Aorta (tissue), 5 donors: ENCODE results near the gene GBF1. TPM values are rescaled to one million over a fixed set of nuclear protein-coding genes. Genes with fewer than 3 reads are reported as not detected.
A peak's percentile ranks its signal among the peaks of the same experiment; 100 is the strongest.

Experiments
- ATAC-seq: fragments of 200-7000 bp; cut with Tn5 transposase; one replicate; pipeline ENCODE4 v1.9.1; 2022; ENCODE audit warnings: moderate library complexity; ENCODE audit not compliant: low FRiP score
- DNase-seq, 2 donors: peaks; one replicate each; pipeline ENCODE4 v3.0.0-alpha.2; 2020
- H3K27ac ChIP-seq, 2 donors: one replicate each; pipeline ENCODE4 v1.5.1; 2013; ENCODE audit warnings: low read length in 2 of 2, mild to moderate bottlenecking in 2 of 2, moderate library complexity in 2 of 2, control low read depth in 1 of 2, inconsistent platforms in 1 of 2, low read depth in 1 of 2
- H3K27me3 ChIP-seq, 2 donors: one replicate each; pipeline ENCODE4 v1.6.1; 2013; ENCODE audit warnings: control low read depth in 1 of 2, low read length in 1 of 2, mild to moderate bottlenecking in 1 of 2, moderate library complexity in 1 of 2; ENCODE audit not compliant: insufficient read depth in 2 of 2, control insufficient read depth in 1 of 2
- H3K36me3 ChIP-seq, 2 donors: one replicate each; pipeline ENCODE4 v1.6.1; 2013; ENCODE audit warnings: control low read depth in 1 of 2, low read length in 1 of 2, mild to moderate bottlenecking in 1 of 2; ENCODE audit not compliant: insufficient read depth in 2 of 2, control insufficient read depth in 1 of 2
- H3K4me1 ChIP-seq, 2 donors: one replicate each; pipeline ENCODE4 v1.6.1; 2013; ENCODE audit warnings: low read length in 2 of 2, control low read depth in 1 of 2, mild to moderate bottlenecking in 1 of 2, moderate library complexity in 1 of 2; ENCODE audit not compliant: insufficient read depth in 2 of 2, control insufficient read depth in 1 of 2
- H3K4me3 ChIP-seq, 2 donors: one replicate each; pipeline ENCODE4 v1.5.1; 2013; ENCODE audit warnings: low read length in 2 of 2, control low read depth in 1 of 2, mild to moderate bottlenecking in 1 of 2
- H3K9me3 ChIP-seq: one replicate; pipeline ENCODE4 v1.6.1; 2013; ENCODE audit warnings: mild to moderate bottlenecking, low read length; ENCODE audit not compliant: control insufficient read depth
- WGBS, 2 donors: extraction: QIAGEN DNeasy Blood & Tissue Kit; methylation state at CpG; one replicate each; pipeline ENCODE4 v1.1.7; 2013; 5-methylcytosine and 5-hydroxymethylcytosine counted together
- intact Hi-C, 2 donors: fragments of 100-400 bp; cut with DNase I; formaldehyde crosslinking; loops; one replicate each; pipeline versions ENCODE4 v1.14.2 to v1.15.0; 2022
- polyA plus RNA-seq, 2 donors: library from polyadenylated mRNA; stranded (reverse); fragments of 200-250 nt; gene quantifications; one replicate each; pipeline ENCODE4 v1.2.3, GENCODE V29; 2013
- total RNA-seq, 2 donors: library from RNA; stranded (reverse); fragmentation: NEBNext Ultra II Directional; extraction: Animal tissue kit (Norgen Biotek cat#: 25700); gene quantifications; one replicate each; pipeline ENCODE4 v1.2.1, GENCODE V29; 2021
- donor health status: healthy with polysubstance abuse.
- donor health status: Bipolar disorder and iron deficiency.
- donor health status: DM: no; HTN: no; CAD: no.
- donor health status: DM: no; HTN: no; CAD: no.
- donor health status: DM: yes; HTN: yes; CAD: no.

GBF1 gene
- total and polyA plus RNA-seq, 4 donors = 7.1 to 44.0 (median 32.6) TPM

GRCh38 chr10:102408131-102408727 lies 162.9 kb downstream of the GBF1 start:
- no peaks in the 10 kb centered on the region for H3K9me3 ChIP-seq
- no peak overlapping the region for H3K27ac ChIP-seq
- no peaks in the 10 kb centered on the region for H3K4me1 ChIP-seq
- no peak for DNase-seq
- H3K27me3 ChIP-seq = no peaks in the 10 kb centered on the region
- no peaks in the 10 kb centered on the region for H3K36me3 ChIP-seq
- H3K4me3 ChIP-seq = no peak overlapping the region
- WGBS, 2 donors = 67 to 69% methylated on average over 14 of the region's 14 CpGs
- intact Hi-C loops = no loop called here
- no peak for ATAC-seq

DNA sequence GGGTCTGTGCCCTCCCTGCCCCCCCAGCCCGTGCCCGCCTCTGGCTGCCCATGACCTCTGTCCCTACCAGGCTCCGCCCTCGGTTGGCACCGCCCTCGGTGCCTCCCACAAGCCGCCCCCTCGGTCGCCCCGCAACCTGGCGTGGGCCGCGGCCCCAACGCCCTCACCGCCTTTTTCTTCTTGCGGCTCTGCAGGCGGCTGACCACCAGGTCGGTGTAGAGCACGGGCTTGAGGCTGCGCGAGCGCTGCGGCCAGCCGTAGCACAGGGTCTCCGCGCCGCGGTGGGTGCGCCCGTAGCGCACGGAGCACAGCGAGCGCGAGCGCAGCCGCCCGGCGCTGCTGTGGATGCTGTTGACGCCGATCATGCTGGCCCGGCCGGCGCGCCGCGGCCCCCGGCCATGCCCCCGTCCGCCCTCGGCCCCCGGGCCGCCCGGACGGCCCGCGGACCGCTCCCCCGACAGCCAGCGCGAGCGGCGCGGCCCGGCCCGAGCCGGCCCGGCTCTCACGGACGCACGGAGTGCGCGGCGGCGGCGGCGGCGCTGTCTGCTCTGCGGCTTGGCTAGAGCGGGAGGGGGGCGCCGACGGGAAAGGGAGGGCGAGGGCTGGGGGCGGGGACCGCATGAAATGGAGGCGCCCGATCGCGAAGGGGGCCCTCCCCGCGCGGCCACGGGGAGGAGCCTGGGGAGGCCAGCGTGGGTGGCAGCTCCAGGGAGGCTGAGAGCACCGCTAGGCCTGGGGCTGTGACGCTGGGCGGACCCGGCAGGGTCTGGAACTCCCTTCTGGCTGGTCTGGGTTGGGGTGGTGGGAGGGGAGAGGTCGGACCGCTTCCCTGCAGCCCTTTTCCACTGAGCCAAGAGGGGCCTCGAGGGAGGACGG lies 163.6 kb downstream of the GBF1 start:
- Histone ChIP-seq H3K4me1 (no peaks in the 10 kb centered on the region), H3K4me3 (peak overlapping the region in 1 of 2 donors; percentile 30), H3K27me3 (no peaks in the 10 kb centered on the region), H3K9me3 (no peaks in the 10 kb centered on the region), H3K27ac (no peak overlapping the region), H3K36me3 (no peaks in the 10 kb centered on the region)
- ATAC-seq (no peak), DNase-seq (peak in 1 of 2 donors; percentile 81)
- WGBS, 2 donors = 1% methylated on average over 51 to 103 of the region's 103 CpGs
- intact Hi-C loops = no loop called here

- WGBS, 2 donors = 29 to 35% methylated on average over 24 of the region's 24 CpGs
- intact Hi-C loops = no loop called here
- Histone ChIP-seq H3K27me3 (no peaks in the 10 kb centered on the region), H3K4me3 (no peak overlapping the region), H3K9me3 (no peaks in the 10 kb centered on the region), H3K27ac (no peak overlapping the region), H3K4me1 (no peaks in the 10 kb centered on the region), H3K36me3 (no peaks in the 10 kb centered on the region)
- ATAC-seq (no peak), DNase-seq (no peak)
Measured at GRCh38 chr10:102409604-102410428, 164.5 kb downstream of the GBF1 start.

DNA sequence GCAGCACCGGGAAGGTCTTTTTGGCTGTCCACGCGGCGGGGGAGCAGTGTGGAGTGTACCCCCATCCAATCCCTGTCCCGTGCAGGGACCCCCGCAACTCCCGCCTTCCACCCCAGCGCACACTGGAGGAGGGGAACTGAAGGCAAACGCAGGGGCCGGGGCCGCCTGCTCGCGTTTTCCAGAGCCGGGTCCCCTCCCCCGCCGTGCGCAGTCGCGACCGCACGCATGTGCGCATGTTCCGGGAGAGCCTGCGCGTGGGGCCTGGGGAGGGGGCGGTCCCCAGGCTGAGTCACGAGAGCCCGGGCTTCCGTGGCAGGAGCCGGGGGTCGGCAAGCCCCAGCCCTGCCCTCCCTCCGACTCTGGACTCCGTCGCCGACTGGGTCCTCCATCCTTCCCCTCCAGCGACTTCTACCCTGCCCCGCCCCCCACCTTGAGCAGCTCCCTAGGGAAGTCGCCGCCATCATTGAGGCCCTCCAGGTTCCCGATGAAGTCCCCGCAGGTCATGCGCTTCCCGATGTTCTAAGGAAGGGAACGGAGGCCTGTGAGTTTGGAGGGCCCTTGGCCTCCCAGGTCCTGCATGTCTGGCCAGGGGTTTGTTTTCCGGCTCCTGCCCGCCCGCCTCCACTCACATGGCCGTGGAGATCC lies 165.2 kb downstream of the GBF1 start:
- ATAC-seq = no peak
- Histone ChIP-seq H3K9me3 (no peaks in the 10 kb centered on the region), H3K4me3 (no peak overlapping the region), H3K36me3 (no peaks in the 10 kb centered on the region), H3K27me3 (no peaks in the 10 kb centered on the region), H3K27ac (no peak overlapping the region), H3K4me1 (no peaks in the 10 kb centered on the region)
- intact Hi-C loops = no loop called here
- 1 to 2% methylated on average over 40 to 48 of the region's 48 CpGs for WGBS, 2 donors
- no peak for DNase-seq

GRCh38 chr10:102411341-102412255 lies 166.3 kb downstream of the GBF1 start:
- no peak overlapping the region for H3K4me3 ChIP-seq
- no peak for DNase-seq
- H3K9me3 ChIP-seq = no peaks in the 10 kb centered on the region
- no peaks in the 10 kb centered on the region for H3K4me1 ChIP-seq
- intact Hi-C loops = no loop called here
- H3K27ac ChIP-seq = no peak overlapping the region
- no peaks in the 10 kb centered on the region for H3K36me3 ChIP-seq
- H3K27me3 ChIP-seq = no peaks in the 10 kb centered on the region
- no peak for ATAC-seq
- WGBS, 2 donors = 81 to 84% methylated on average over 14 of the region's 14 CpGs

- H3K36me3 ChIP-seq = no peaks in the 10 kb centered on the region
- DNase-seq (no peak), ATAC-seq (no peak)
- no peaks in the 10 kb centered on the region for H3K9me3 ChIP-seq
- no peaks in the 10 kb centered on the region for H3K4me1 ChIP-seq
- intact Hi-C loops = no loop called here
- no peaks in the 10 kb centered on the region for H3K27me3 ChIP-seq
- H3K4me3 ChIP-seq = no peak overlapping the region
- 87 to 92% methylated on average over 10 of the region's 10 CpGs for WGBS, 2 donors
- no peak overlapping the region for H3K27ac ChIP-seq
Measured at GRCh38 chr10:102412293-102412692, 167.0 kb downstream of the GBF1 start.

- no peak for DNase-seq
- no peaks in the 10 kb centered on the region for H3K9me3 ChIP-seq
- H3K27me3 ChIP-seq = no peaks in the 10 kb centered on the region
- intact Hi-C loops = no loop called here
- no peak for ATAC-seq
- WGBS, 2 donors = 16 to 25% methylated on average over 5 of the region's 5 CpGs
- H3K4me3 ChIP-seq = no peak overlapping the region
- no peaks in the 10 kb centered on the region for H3K36me3 ChIP-seq
- no peaks in the 10 kb centered on the region for H3K4me1 ChIP-seq
- no peak overlapping the region for H3K27ac ChIP-seq
Measured at GRCh38 chr10:102413053-102413705, 167.8 kb downstream of the GBF1 start.
